ENCODE measurements around the gene WSB1. TPM values are rescaled to one million over a fixed set of nuclear protein-coding genes. Genes with fewer than 3 reads are reported as not detected.

The WSB1 gene
- polyA plus RNA-seq, 1 experiment = 163 TPM

DNA sequence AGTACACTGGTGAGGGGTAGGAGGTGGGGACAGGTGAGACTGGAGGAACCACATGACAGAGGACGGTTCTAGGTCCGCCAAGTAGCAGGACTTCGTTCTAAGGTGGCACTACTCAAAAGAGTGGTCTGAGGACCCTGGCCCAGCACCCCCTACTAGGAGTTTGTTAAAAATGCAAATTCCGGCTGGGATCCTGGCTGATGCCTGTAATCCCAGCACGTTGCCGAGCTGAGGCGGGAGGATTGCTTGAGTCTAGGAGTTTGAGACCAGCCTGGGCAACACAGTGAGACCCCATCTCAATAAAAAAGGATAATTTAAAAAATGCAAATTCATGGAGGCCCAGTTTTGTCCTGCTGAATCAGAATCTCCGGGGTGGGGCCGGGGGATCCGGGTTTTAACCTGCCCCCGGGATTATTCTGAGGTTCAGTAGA is 59.1 kb downstream of the WSB1 start:
- TF ChIP-seq CTCF (IDR thresholded peaks at IDR 0.05; ENCODE audit: insufficient read depth, low read depth, low read length) = no peak
- H3K36me3 ChIP-seq (ENCODE audit: control insufficient read depth, insufficient read depth, low read length) = no peaks in the 10 kb centered on the region; the same call in 1 of the 2 replicates
- H3K27me3 ChIP-seq (ENCODE audit: control insufficient read depth, insufficient read depth, low read length) = no peaks in the 10 kb centered on the region
- CTCF ChIA-PET = interaction anchor here (1.4 to 17.8 kb wide), 5 partner anchors 78 to 247 kb away, joined by 4 to 231 read pairs (median 8); no protein-coding TSS in a partner anchor
- POLR2A ChIA-PET = no interaction called here
- peak overlapping the region; percentile 77 for H3K4me3 ChIP-seq (ENCODE audit: low read depth, low read length)
- no peak for DNase-seq (ENCODE audit: low read depth)

GRCh38 chr17:27353461-27354050 is 59.6 kb downstream of the WSB1 start:
- ChIA-PET POLR2A (no interaction called here), CTCF (interaction anchor here (0.6 to 17.8 kb wide), 34 partner anchors 9 to 297 kb away, joined by 3 to 231 read pairs (median 4); partner anchors contain the start of genes KSR1 and WSB1)
- TF ChIP-seq CTCF (IDR thresholded peaks at IDR 0.05; ENCODE audit: insufficient read depth, low read depth, low read length) = peak; percentile 18; the same call in 1 of the 2 replicates
- H3K27me3 ChIP-seq (ENCODE audit: control insufficient read depth, insufficient read depth, low read length) = no peaks in the 10 kb centered on the region
- peak overlapping the region; percentile 77 for H3K4me3 ChIP-seq (ENCODE audit: low read depth, low read length)
- no peaks in the 10 kb centered on the region; the same call in 1 of the 2 replicates for H3K36me3 ChIP-seq (ENCODE audit: control insufficient read depth, insufficient read depth, low read length)
- peak; percentile 46 for DNase-seq (ENCODE audit: low read depth)

DNA sequence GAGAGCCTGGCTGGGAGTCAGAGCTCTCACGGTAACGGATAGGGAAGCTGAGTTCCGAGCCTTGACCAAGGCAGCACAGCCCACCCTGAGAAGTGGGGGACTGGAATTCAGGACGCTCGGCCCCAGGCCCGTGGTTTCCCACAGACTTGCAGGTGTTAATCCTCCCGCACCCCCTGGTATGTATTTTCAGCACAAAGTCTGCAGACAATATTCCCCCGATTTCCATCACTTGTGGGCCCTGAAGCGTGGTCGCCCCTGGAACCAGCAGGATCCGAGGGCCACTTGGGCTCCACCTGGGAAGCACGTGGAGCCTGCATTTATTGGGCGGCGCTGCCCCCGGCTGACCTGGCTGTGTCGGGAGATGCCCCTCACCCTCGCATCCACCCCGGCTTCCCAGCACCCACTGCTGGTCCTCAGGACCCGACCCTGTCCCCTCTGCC is 60.2 kb downstream of the WSB1 start:
- CTCF ChIA-PET = interaction anchor here (0.6 to 17.8 kb wide), 34 partner anchors 9 to 296 kb away, joined by 3 to 231 read pairs (median 4); partner anchors contain the start of genes KSR1 and WSB1
- Histone ChIP-seq H3K4me3 (ENCODE audit: low read depth, low read length) (peak overlapping the region; percentile 35), H3K27me3 (ENCODE audit: control insufficient read depth, insufficient read depth, low read length) (no peaks in the 10 kb centered on the region), H3K36me3 (ENCODE audit: control insufficient read depth, insufficient read depth, low read length) (no peaks in the 10 kb centered on the region; the same call in 1 of the 2 replicates)
- POLR2A ChIA-PET = no interaction called here
- no peak for DNase-seq (ENCODE audit: low read depth)
- TF ChIP-seq CTCF (IDR thresholded peaks at IDR 0.05; ENCODE audit: insufficient read depth, low read depth, low read length) = no peak

GRCh38 chr17:27354491-27355081 is 60.7 kb downstream of the WSB1 start:
- POLR2A ChIA-PET = no interaction called here
- no peak overlapping the region for H3K4me3 ChIP-seq (ENCODE audit: low read depth, low read length)

More at GRCh38 chr17:27354491-27355081, 60.7 kb downstream of the WSB1 start:
- TF ChIP-seq CTCF (IDR thresholded peaks at IDR 0.05; ENCODE audit: insufficient read depth, low read depth, low read length) = no peak
- no peak for DNase-seq (ENCODE audit: low read depth)
- CTCF ChIA-PET = interaction anchor here (0.6 to 17.8 kb wide), 35 partner anchors 8 to 296 kb away, joined by 3 to 231 read pairs (median 4); partner anchors contain the start of genes KSR1 and WSB1
- Histone ChIP-seq H3K36me3 (ENCODE audit: control insufficient read depth, insufficient read depth, low read length) (no peaks in the 10 kb centered on the region; the same call in 1 of the 2 replicates), H3K27me3 (ENCODE audit: control insufficient read depth, insufficient read depth, low read length) (no peaks in the 10 kb centered on the region)

Data from BJ (cell line).